NCI-H1417 (cell line): ENCODE results near the gene ICOS.
"Not testable (repeated sequence)": the region's sequence is repeated elsewhere in the genome, so short reads cannot be mapped to it uniquely, and the experiment has no call there.

Experiments used
- DNase-seq, 3 experiments: peaks; one replicate each; lab custom pipeline; 2025; lab: John Stamatoyannopoulos, UW

ICOS gene

GRCh38 chr2:203918264-203918663 is 18.3 kb upstream of the ICOS start:
- peak in 1 of 3 experiments; percentile 13 for DNase-seq

GRCh38 chr2:203918839-203919238 is 17.7 kb upstream of the ICOS start:
- DNase-seq: no peak

- no peak for DNase-seq
Measured at GRCh38 chr2:203925512-203926158, 10.9 kb upstream of the ICOS start.

- peak in 1 of 3 experiments; percentile 10 for DNase-seq
Measured at GRCh38 chr2:203928849-203929248, 7.7 kb upstream of the ICOS start.

GRCh38 chr2:203931262-203931661 is 5.3 kb upstream of the ICOS start:
- DNase-seq: not testable (repeated sequence)

- DNase-seq: no peak
Measured at GRCh38 chr2:203934041-203934492, 2.5 kb upstream of the ICOS start.

- DNase-seq: no peak
Measured at GRCh38 chr2:203934711-203935438, 1.7 kb upstream of the ICOS start.

- no peak for DNase-seq
Measured at GRCh38 chr2:203935568-203935967, 995 bp upstream of the ICOS start.

- DNase-seq: no peak
Measured at GRCh38 chr2:203936949-203937348, 386 bp downstream of the ICOS start.

GRCh38 chr2:203937788-203938187 is 1.2 kb downstream of the ICOS start:
- DNase-seq: no peak

GRCh38 chr2:203940039-203940438 is 3.5 kb downstream of the ICOS start:
- DNase-seq: no peak

GRCh38 chr2:203943493-203944382 is 7.2 kb downstream of the ICOS start:
- not testable (repeated sequence) for DNase-seq

GRCh38 chr2:203948733-203949132 is 12.2 kb downstream of the ICOS start:
- DNase-seq: no peak

GRCh38 chr2:203949228-203949627 is 12.7 kb downstream of the ICOS start:
- no peak for DNase-seq

GRCh38 chr2:203951366-203951902 is 14.9 kb downstream of the ICOS start:
- no peak for DNase-seq

- no peak for DNase-seq
Measured at GRCh38 chr2:203959265-203959664, 22.7 kb downstream of the ICOS start.

GRCh38 chr2:203959672-203960071 is 23.1 kb downstream of the ICOS start:
- no peak for DNase-seq

- DNase-seq: no peak
Measured at GRCh38 chr2:203960811-203961210, 24.2 kb downstream of the ICOS start.

- not testable (repeated sequence) for DNase-seq
Measured at GRCh38 chr2:203965190-203965589, 28.6 kb downstream of the ICOS start.

GRCh38 chr2:203971251-203971650 is 34.7 kb downstream of the ICOS start:
- DNase-seq: no peak

- no peak for DNase-seq
Measured at GRCh38 chr2:203972066-203972465, 35.5 kb downstream of the ICOS start.

- no peak for DNase-seq
Measured at GRCh38 chr2:203973000-203973399, 36.4 kb downstream of the ICOS start.
